ENCODE measurements around the gene SPECC1.

Gene SPECC1

DNA sequence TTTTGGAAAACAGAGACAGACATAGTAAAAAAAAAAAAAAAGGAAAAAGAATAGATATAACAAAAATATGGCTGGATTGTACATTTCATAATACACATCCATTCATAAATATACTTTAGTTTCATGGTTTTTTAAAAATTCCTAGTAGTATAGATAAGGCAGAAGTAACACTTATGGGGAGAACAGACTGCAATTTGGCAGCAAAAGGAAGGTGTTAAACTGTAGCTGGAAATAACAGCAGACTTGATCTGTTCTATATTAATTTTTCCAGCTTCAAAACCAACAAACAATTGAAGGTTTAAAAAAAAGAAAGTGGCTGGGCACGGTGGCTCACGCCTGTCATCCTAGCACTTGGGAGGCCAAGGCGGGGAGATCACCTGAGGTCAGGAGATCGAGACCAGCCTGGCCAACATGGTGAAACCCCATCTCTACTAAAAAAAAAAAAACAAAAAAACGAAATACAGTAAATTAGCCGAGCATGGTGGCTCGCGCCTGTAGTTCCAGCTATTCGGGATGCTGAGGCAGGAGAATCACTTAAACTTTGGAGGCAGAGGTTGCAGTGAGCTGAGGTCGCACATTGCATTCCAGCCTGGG, 191.8 kb downstream of the SPECC1 start:
- H3K27ac ChIP-seq (ENCODE audit: low read depth, low read length): no peak overlapping the region

DNA sequence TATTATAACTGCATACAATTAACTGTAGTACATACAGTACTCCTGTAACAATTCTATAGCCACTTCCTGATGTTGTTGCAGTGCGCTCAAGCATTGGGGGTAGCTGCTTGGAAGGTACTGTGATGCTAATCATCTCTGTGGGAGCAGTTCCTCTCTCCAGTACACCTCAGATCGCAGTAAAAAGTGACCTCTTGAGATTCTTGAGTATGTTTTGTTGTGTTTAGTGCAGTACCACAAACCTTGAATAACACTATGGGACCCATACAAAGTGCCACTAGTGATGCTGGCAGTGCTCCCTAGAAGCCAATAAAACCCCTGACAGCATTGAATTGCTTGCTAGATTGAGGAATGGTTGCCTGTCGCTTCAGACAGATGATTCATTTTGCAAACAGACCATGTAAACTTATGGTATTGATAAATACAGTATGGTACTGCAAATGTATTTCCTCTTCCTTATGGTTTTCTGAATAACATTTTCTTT, 193.0 kb downstream of the SPECC1 start:
- H3K36me3 ChIP-seq (ENCODE audit: control insufficient read depth in 5 of 5, insufficient read depth in 5 of 5, low read length in 5 of 5): peaks cover 4 to 12% (median 7%) of the 10 kb centered on the region in 5 donors
- peaks cover 0 to 11% (median 10%) of the 10 kb centered on the region in 5 donors for H3K4me1 ChIP-seq (ENCODE audit: control insufficient read depth in 5 of 5, insufficient read depth in 5 of 5, low read length in 5 of 5)
- H3K27ac ChIP-seq (ENCODE audit: low read depth, low read length): no peak overlapping the region
- H3K4me3 ChIP-seq (ENCODE audit: low read depth in 1 of 5, low read length in 5 of 5): no peak overlapping the region
- H3K9ac ChIP-seq (ENCODE audit: low read length in 5 of 5): no peak overlapping the region
- H3K27me3 ChIP-seq (ENCODE audit: control insufficient read depth in 5 of 5, insufficient read depth in 4 of 5, low read length in 5 of 5): no peaks in the 10 kb centered on the region
- peaks cover 0 to 8% (median 7%) of the 10 kb centered on the region in 5 donors for H3K9me3 ChIP-seq (ENCODE audit: control insufficient read depth in 5 of 5, low read length in 5 of 5)

More for the DNA sequence above, 191.8 kb downstream of the SPECC1 start:
- H3K9ac ChIP-seq (ENCODE audit: low read length in 5 of 5): no peak overlapping the region
- H3K4me3 ChIP-seq (ENCODE audit: low read depth in 1 of 5, low read length in 5 of 5): no peak overlapping the region
- H3K36me3 ChIP-seq (ENCODE audit: control insufficient read depth in 5 of 5, insufficient read depth in 5 of 5, low read length in 5 of 5): peaks cover 4 to 12% (median 7%) of the 10 kb centered on the region in 5 donors
- H3K9me3 ChIP-seq (ENCODE audit: control insufficient read depth in 5 of 5, low read length in 5 of 5): peaks cover 0 to 12% (median 8%) of the 10 kb centered on the region in 5 donors
- peaks cover 0 to 12% (median 10%) of the 10 kb centered on the region in 5 donors for H3K4me1 ChIP-seq (ENCODE audit: control insufficient read depth in 5 of 5, insufficient read depth in 5 of 5, low read length in 5 of 5)
- no peaks in the 10 kb centered on the region for H3K27me3 ChIP-seq (ENCODE audit: control insufficient read depth in 5 of 5, insufficient read depth in 4 of 5, low read length in 5 of 5)

DNA sequence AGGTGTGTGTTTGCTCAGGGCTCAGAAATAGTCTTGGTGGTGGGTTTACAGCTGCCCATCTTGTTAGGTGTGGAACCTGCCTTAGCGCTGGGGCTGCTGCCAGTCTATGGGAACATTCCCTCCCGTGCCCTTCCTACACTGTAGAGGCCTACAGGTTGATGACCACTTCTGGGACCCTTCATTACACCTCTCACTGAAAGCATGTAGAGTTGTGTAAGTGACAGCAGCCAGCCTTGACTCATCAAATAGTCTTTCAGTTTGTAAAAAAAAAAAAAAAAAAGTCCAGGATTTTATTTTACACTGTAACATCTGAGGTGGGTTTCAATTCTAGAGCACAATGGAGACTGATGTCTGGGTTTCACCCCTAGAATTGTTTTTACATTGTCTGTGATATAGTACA, 193.9 kb downstream of the SPECC1 start:
- Histone ChIP-seq H3K27ac (ENCODE audit: low read depth, low read length) (no peak overlapping the region), H3K9ac (ENCODE audit: low read length in 5 of 5) (no peak overlapping the region), H3K9me3 (ENCODE audit: control insufficient read depth in 5 of 5, low read length in 5 of 5) (peaks cover 0 to 8% (median 7%) of the 10 kb centered on the region in 5 donors)

DNA sequence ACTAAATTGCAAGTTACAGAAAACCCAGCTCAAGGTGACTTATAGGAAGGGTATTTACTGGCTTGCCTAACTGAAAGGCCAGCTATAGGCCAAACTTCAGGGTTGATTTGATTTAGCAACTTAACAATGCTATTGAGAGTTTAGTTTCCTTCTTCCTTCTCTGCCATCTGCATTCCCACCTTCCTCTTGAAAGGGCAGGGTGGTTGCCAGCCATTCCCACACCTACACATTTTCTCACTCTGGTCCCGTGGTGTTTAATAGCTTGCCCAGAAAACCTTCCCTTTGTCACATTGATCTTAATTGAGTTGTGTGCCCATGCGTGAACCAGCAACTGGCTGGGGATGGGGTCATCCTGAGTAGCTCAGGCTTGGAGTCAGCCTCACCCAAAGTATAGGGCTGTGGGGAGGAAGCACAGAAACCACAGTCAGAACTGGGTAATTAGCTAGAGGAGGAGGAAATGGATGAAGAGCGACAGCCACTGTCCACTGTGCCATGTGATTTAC, 194.7 kb downstream of the SPECC1 start:
- H3K9me3 ChIP-seq (ENCODE audit: control insufficient read depth in 5 of 5, low read length in 5 of 5): peaks cover 0 to 2% (median 0%) of the 10 kb centered on the region in 5 donors
- no peaks in the 10 kb centered on the region for H3K27me3 ChIP-seq (ENCODE audit: control insufficient read depth in 5 of 5, insufficient read depth in 4 of 5, low read length in 5 of 5)
- H3K36me3 ChIP-seq (ENCODE audit: control insufficient read depth in 5 of 5, insufficient read depth in 5 of 5, low read length in 5 of 5): peaks cover 4 to 12% (median 7%) of the 10 kb centered on the region in 5 donors
- no peaks in the 10 kb centered on the region for H3K4me1 ChIP-seq (ENCODE audit: control insufficient read depth in 5 of 5, insufficient read depth in 5 of 5, low read length in 5 of 5)
- no peak overlapping the region for H3K27ac ChIP-seq (ENCODE audit: low read depth, low read length)
- no peak overlapping the region for H3K9ac ChIP-seq (ENCODE audit: low read length in 5 of 5)
- no peak overlapping the region for H3K4me3 ChIP-seq (ENCODE audit: low read depth in 1 of 5, low read length in 5 of 5)

More for the DNA sequence above, 193.9 kb downstream of the SPECC1 start:
- no peaks in the 10 kb centered on the region for H3K27me3 ChIP-seq (ENCODE audit: control insufficient read depth in 5 of 5, insufficient read depth in 4 of 5, low read length in 5 of 5)
- H3K4me1 ChIP-seq (ENCODE audit: control insufficient read depth in 5 of 5, insufficient read depth in 5 of 5, low read length in 5 of 5): peaks cover 0 to 3% (median 2%) of the 10 kb centered on the region in 5 donors
- H3K36me3 ChIP-seq (ENCODE audit: control insufficient read depth in 5 of 5, insufficient read depth in 5 of 5, low read length in 5 of 5): peaks cover 4 to 12% (median 7%) of the 10 kb centered on the region in 5 donors
- no peak overlapping the region for H3K4me3 ChIP-seq (ENCODE audit: low read depth in 1 of 5, low read length in 5 of 5)

DNA sequence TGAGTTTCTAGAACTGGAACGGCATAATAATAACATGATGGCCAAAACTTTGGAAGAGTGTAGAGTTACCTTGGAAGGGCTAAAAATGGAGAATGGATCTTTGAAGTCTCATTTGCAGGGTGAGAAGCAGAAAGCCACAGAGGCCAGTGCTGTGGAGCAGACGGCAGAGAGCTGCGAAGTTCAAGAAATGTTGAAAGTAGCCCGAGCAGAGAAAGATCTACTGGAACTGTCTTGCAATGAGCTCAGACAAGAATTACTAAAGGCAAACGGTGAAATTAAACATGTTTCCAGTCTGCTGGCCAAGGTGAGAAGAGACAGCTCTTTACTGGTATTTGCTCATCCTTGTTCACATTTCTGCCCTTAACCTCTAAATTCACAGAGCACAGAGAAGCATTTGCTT, 196.4 kb downstream of the SPECC1 start:
- H3K36me3 ChIP-seq (ENCODE audit: control insufficient read depth in 5 of 5, insufficient read depth in 5 of 5, low read length in 5 of 5): peaks cover 4 to 12% (median 7%) of the 10 kb centered on the region in 5 donors
- no peaks in the 10 kb centered on the region for H3K27me3 ChIP-seq (ENCODE audit: control insufficient read depth in 5 of 5, insufficient read depth in 4 of 5, low read length in 5 of 5)
- no peaks in the 10 kb centered on the region for H3K9me3 ChIP-seq (ENCODE audit: control insufficient read depth in 5 of 5, low read length in 5 of 5)
- H3K9ac ChIP-seq (ENCODE audit: low read length in 5 of 5): no peak overlapping the region
- no peak overlapping the region for H3K4me3 ChIP-seq (ENCODE audit: low read depth in 1 of 5, low read length in 5 of 5)
- no peaks in the 10 kb centered on the region for H3K4me1 ChIP-seq (ENCODE audit: control insufficient read depth in 5 of 5, insufficient read depth in 5 of 5, low read length in 5 of 5)
- H3K27ac ChIP-seq (ENCODE audit: low read depth, low read length): no peak overlapping the region

DNA sequence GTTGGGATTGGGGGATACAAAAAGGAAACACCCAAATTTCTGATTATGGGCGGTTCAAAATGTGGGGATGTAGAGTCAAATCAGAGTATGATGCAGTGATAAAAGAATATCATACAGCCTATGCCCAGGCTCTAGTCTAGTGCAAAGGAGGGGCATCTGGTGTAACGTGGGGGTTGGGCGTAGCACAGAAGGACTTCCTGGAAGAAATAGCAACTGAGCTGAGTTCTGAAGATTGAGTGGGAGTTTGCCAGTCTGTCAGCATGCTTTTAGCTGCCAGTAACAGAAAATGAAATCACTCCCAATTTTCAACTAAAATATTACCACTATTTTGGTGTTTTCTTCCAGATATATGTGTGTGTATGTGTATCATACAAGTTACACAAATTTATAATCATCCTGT, 196.9 kb downstream of the SPECC1 start:
- Histone ChIP-seq H3K9me3 (ENCODE audit: control insufficient read depth in 5 of 5, low read length in 5 of 5) (no peaks in the 10 kb centered on the region), H3K9ac (ENCODE audit: low read length in 5 of 5) (no peak overlapping the region), H3K4me1 (ENCODE audit: control insufficient read depth in 5 of 5, insufficient read depth in 5 of 5, low read length in 5 of 5) (no peaks in the 10 kb centered on the region), H3K27ac (ENCODE audit: low read depth, low read length) (no peak overlapping the region), H3K4me3 (ENCODE audit: low read depth in 1 of 5, low read length in 5 of 5) (no peak overlapping the region), H3K36me3 (ENCODE audit: control insufficient read depth in 5 of 5, insufficient read depth in 5 of 5, low read length in 5 of 5) (peaks cover 4 to 12% (median 7%) of the 10 kb centered on the region in 5 donors), H3K27me3 (ENCODE audit: control insufficient read depth in 5 of 5, insufficient read depth in 4 of 5, low read length in 5 of 5) (no peaks in the 10 kb centered on the region)

DNA sequence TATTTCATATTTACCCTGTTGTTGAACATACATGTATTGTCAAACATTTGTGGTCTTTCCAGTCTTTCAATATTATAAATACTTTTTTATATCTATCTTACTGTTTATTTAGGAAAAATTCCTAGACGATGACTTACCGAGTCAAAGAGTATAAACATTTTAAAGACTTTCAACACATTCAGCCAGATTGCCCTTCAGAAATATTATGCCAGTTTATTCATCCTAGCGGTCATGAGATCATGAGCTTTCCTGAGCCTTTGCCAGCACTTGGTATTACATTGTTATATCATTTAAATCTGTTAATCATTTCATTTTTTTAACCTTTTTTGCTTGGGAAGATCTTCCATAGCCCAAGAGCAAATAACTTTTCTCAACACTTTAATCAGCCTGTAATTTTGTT, 197.4 kb downstream of the SPECC1 start:
- Histone ChIP-seq H3K4me1 (ENCODE audit: control insufficient read depth in 5 of 5, insufficient read depth in 5 of 5, low read length in 5 of 5) (no peaks in the 10 kb centered on the region), H3K27ac (ENCODE audit: low read depth, low read length) (no peak overlapping the region), H3K36me3 (ENCODE audit: control insufficient read depth in 5 of 5, insufficient read depth in 5 of 5, low read length in 5 of 5) (peaks cover 4 to 12% (median 7%) of the 10 kb centered on the region in 5 donors), H3K9me3 (ENCODE audit: control insufficient read depth in 5 of 5, low read length in 5 of 5) (no peaks in the 10 kb centered on the region), H3K9ac (ENCODE audit: low read length in 5 of 5) (no peak overlapping the region), H3K27me3 (ENCODE audit: control insufficient read depth in 5 of 5, insufficient read depth in 4 of 5, low read length in 5 of 5) (no peaks in the 10 kb centered on the region), H3K4me3 (ENCODE audit: low read depth in 1 of 5, low read length in 5 of 5) (no peak overlapping the region)

DNA sequence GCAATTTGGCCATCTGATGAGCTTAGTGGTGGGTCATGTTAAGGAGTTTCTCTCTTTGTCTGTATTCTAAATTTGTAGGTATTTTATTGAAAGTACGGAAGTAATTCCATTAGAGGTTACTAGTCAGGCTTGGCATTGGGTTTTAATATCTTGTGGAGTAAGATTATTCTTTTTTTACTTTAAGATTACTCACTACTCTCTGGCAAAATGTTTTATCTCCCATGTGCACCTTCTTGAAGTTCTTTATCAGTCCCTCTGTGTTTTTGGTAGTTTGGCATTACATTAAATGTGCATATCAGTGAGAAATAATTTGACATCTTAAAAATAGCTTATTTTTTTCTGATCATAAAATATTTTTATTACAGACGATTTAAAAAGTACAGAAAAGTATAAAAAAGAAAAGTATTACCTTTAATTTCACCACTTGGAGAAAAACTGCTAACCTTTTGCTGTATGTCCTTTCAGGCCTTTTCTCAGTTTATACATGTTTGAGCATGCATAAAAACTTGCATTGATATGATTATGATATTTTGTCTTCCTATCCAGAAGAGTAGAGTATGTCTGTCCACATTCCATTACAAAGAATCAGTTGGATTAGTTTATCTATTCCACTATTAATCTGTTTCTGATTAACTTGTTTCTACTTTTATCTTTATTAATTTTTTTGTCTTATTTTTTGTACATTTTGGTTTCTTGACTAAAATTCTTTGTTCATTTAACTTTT, 198.3 kb downstream of the SPECC1 start:
- Histone ChIP-seq H3K9me3 (ENCODE audit: control insufficient read depth in 5 of 5, low read length in 5 of 5) (no peaks in the 10 kb centered on the region), H3K27me3 (ENCODE audit: control insufficient read depth in 5 of 5, insufficient read depth in 4 of 5, low read length in 5 of 5) (no peaks in the 10 kb centered on the region)

DNA sequence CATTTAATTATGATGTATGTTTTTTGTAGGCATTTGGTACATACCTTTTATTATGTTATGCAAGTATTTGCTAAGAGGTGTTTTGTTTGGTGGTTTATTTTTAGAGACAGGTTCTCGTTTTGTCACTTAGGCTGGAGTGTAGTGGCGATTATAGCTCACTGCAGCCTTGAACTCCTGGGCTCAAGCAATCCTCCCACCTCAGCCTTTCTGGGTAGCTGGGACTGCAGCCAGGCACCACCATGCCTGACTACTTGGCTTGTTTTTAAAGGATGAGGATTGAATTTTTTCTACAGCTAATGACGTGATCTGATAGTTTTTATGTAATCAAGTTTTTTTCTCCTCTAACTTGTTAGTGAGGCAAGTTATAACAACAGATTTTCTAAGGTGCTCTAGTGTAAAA, 199.6 kb downstream of the SPECC1 start:
- no peak overlapping the region for H3K9ac ChIP-seq (ENCODE audit: low read length in 5 of 5)
- H3K27ac ChIP-seq (ENCODE audit: low read depth, low read length): no peak overlapping the region
- peaks cover 4 to 13% (median 12%) of the 10 kb centered on the region in 5 donors for H3K36me3 ChIP-seq (ENCODE audit: control insufficient read depth in 5 of 5, insufficient read depth in 5 of 5, low read length in 5 of 5)
- no peaks in the 10 kb centered on the region for H3K4me1 ChIP-seq (ENCODE audit: control insufficient read depth in 5 of 5, insufficient read depth in 5 of 5, low read length in 5 of 5)
- no peak overlapping the region for H3K4me3 ChIP-seq (ENCODE audit: low read depth in 1 of 5, low read length in 5 of 5)
- no peaks in the 10 kb centered on the region for H3K27me3 ChIP-seq (ENCODE audit: control insufficient read depth in 5 of 5, insufficient read depth in 4 of 5, low read length in 5 of 5)
- H3K9me3 ChIP-seq (ENCODE audit: control insufficient read depth in 5 of 5, low read length in 5 of 5): no peaks in the 10 kb centered on the region

More for the DNA sequence above, 198.3 kb downstream of the SPECC1 start:
- no peaks in the 10 kb centered on the region for H3K4me1 ChIP-seq (ENCODE audit: control insufficient read depth in 5 of 5, insufficient read depth in 5 of 5, low read length in 5 of 5)
- H3K36me3 ChIP-seq (ENCODE audit: control insufficient read depth in 5 of 5, insufficient read depth in 5 of 5, low read length in 5 of 5): peaks cover 4 to 13% (median 12%) of the 10 kb centered on the region in 5 donors
- no peak overlapping the region for H3K27ac ChIP-seq (ENCODE audit: low read depth, low read length)
- H3K9ac ChIP-seq (ENCODE audit: low read length in 5 of 5): no peak overlapping the region
- no peak overlapping the region for H3K4me3 ChIP-seq (ENCODE audit: low read depth in 1 of 5, low read length in 5 of 5)

DNA sequence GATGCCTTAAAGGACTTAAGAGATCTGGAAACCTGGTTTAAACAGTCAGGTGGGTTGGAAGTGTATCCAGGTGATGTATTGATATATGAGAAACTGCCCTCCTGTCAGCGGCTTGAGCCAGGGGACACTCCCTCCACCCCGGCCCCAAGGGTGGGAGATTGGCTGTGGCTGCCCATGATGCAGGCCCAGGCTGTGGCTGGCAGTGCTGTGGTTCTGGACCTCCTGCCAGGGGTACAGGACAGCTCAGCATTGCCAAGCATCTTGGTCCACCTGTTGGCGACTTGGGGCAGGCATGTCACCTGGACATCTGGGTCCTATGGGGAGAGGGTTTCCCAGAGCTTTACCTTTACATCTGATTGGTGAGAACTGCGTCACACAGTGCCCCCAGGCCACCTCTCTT, 201.0 kb downstream of the SPECC1 start:
- Histone ChIP-seq H3K4me3 (ENCODE audit: low read depth in 1 of 5, low read length in 5 of 5) (no peak overlapping the region), H3K27me3 (ENCODE audit: control insufficient read depth in 5 of 5, insufficient read depth in 4 of 5, low read length in 5 of 5) (no peaks in the 10 kb centered on the region), H3K9me3 (ENCODE audit: control insufficient read depth in 5 of 5, low read length in 5 of 5) (no peaks in the 10 kb centered on the region), H3K9ac (ENCODE audit: low read length in 5 of 5) (no peak overlapping the region), H3K4me1 (ENCODE audit: control insufficient read depth in 5 of 5, insufficient read depth in 5 of 5, low read length in 5 of 5) (no peaks in the 10 kb centered on the region), H3K27ac (ENCODE audit: low read depth, low read length) (no peak overlapping the region), H3K36me3 (ENCODE audit: control insufficient read depth in 5 of 5, insufficient read depth in 5 of 5, low read length in 5 of 5) (peaks cover 0 to 6% (median 4%) of the 10 kb centered on the region in 5 donors)

Measured in subcutaneous abdominal adipose tissue (tissue), 5 donors.